ENCODE results near the gene OBI1.

DNA sequence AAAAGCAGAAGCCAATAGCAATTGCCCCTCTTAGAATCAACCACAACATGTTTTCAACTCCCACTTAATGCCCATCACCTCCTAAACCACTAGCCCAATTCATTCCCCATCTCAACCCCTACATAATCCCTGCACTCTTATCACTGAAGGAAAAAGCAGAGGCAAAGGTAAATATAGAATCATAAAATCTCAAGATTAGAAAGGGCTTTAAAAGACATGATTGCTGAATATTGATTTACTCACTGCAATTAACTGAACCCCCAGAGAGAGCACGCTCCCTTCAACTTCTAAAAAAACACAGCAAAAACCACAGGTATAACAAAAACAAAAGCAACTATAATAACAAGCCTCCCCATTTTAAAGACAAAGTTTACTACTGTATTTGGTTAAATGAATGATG is 40.5 kb downstream of the OBI1 start:
- no peak for TF ChIP-seq POLR2A (IDR thresholded peaks at IDR 0.05; ENCODE audit: borderline replicate concordance, extremely low read depth, insufficient read depth, insufficient read length)
- TF ChIP-seq, protein P1, sequence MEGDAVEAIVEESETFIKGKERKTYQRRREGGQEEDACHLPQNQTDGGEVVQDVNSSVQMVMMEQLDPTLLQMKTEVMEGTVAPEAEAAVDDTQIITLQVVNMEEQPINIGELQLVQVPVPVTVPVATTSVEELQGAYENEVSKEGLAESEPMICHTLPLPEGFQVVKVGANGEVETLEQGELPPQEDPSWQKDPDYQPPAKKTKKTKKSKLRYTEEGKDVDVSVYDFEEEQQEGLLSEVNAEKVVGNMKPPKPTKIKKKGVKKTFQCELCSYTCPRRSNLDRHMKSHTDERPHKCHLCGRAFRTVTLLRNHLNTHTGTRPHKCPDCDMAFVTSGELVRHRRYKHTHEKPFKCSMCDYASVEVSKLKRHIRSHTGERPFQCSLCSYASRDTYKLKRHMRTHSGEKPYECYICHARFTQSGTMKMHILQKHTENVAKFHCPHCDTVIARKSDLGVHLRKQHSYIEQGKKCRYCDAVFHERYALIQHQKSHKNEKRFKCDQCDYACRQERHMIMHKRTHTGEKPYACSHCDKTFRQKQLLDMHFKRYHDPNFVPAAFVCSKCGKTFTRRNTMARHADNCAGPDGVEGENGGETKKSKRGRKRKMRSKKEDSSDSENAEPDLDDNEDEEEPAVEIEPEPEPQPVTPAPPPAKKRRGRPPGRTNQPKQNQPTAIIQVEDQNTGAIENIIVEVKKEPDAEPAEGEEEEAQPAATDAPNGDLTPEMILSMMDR (IDR thresholded peaks at IDR 0.05 in 2 of 3, conservative IDR thresholded peaks at IDR 0.05 in 1 of 3; ENCODE audit: borderline replicate concordance in 1 of 3, insufficient read depth in 1 of 3, low read depth in 2 of 3, low read length in 2 of 3), result no peak
- TF ChIP-seq CEBPB (IDR thresholded peaks at IDR 0.05; ENCODE audit: low read depth), result no peak
- TF ChIP-seq ZNF274 (IDR thresholded peaks at IDR 0.05; ENCODE audit: low read depth, low read length), result no peak
- no peak for TF ChIP-seq SRF (IDR thresholded peaks at IDR 0.05; ENCODE audit: low read depth)
- no peak for TF ChIP-seq YY1 (IDR thresholded peaks at IDR 0.05; ENCODE audit: extremely low read depth, insufficient replicate concordance, low read depth, low read length)
- TF ChIP-seq, protein P2, sequence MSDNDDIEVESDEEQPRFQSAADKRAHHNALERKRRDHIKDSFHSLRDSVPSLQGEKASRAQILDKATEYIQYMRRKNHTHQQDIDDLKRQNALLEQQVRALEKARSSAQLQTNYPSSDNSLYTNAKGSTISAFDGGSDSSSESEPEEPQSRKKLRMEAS (IDR thresholded peaks at IDR 0.05), result no peak
- TF ChIP-seq, protein P3, sequence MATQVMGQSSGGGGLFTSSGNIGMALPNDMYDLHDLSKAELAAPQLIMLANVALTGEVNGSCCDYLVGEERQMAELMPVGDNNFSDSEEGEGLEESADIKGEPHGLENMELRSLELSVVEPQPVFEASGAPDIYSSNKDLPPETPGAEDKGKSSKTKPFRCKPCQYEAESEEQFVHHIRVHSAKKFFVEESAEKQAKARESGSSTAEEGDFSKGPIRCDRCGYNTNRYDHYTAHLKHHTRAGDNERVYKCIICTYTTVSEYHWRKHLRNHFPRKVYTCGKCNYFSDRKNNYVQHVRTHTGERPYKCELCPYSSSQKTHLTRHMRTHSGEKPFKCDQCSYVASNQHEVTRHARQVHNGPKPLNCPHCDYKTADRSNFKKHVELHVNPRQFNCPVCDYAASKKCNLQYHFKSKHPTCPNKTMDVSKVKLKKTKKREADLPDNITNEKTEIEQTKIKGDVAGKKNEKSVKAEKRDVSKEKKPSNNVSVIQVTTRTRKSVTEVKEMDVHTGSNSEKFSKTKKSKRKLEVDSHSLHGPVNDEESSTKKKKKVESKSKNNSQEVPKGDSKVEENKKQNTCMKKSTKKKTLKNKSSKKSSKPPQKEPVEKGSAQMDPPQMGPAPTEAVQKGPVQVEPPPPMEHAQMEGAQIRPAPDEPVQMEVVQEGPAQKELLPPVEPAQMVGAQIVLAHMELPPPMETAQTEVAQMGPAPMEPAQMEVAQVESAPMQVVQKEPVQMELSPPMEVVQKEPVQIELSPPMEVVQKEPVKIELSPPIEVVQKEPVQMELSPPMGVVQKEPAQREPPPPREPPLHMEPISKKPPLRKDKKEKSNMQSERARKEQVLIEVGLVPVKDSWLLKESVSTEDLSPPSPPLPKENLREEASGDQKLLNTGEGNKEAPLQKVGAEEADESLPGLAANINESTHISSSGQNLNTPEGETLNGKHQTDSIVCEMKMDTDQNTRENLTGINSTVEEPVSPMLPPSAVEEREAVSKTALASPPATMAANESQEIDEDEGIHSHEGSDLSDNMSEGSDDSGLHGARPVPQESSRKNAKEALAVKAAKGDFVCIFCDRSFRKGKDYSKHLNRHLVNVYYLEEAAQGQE (IDR thresholded peaks at IDR 0.05; ENCODE audit: low read depth), result no peak
- TF ChIP-seq EZH2 (IDR thresholded peaks at IDR 0.05), result no peak
- TF ChIP-seq, protein P4, sequence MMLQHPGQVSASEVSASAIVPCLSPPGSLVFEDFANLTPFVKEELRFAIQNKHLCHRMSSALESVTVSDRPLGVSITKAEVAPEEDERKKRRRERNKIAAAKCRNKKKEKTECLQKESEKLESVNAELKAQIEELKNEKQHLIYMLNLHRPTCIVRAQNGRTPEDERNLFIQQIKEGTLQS (IDR thresholded peaks at IDR 0.05), result no peak
- no peak for TF ChIP-seq ELF1 (IDR thresholded peaks at IDR 0.05; ENCODE audit: borderline replicate concordance, low read depth)
- TF ChIP-seq EGR1 (IDR thresholded peaks at IDR 0.05; ENCODE audit: low read depth), result no peak
- no peak for TF ChIP-seq TCF7L2 (IDR thresholded peaks at IDR 0.05; ENCODE audit: borderline replicate concordance, extremely low read depth, insufficient read depth, insufficient read length)
- TF ChIP-seq ZFX (IDR thresholded peaks at IDR 0.05), result no peak
